HG03571 (cell line): Measurements from ENCODE around the gene ZNF189.
A peak's percentile ranks its signal among the peaks of the same experiment; 100 is the strongest.

Experiments used
- ATAC-seq: cut with Tn5 transposase; IDR thresholded peaks from one replicate; pipeline ENCODE4 v1.9.1; 2021; ENCODE audit not compliant: unreplicated experiment

Gene ZNF189

GRCh38 chr9:101448680-101449070 is 50.0 kb downstream of the ZNF189 start:
- ATAC-seq: no peak

GRCh38 chr9:101449071-101449721 is 50.5 kb downstream of the ZNF189 start:
- peak; percentile 97 for ATAC-seq

- no peak for ATAC-seq
Measured at GRCh38 chr9:101450931-101451330, 52.3 kb downstream of the ZNF189 start.

GRCh38 chr9:101451498-101451897 is 52.8 kb downstream of the ZNF189 start:
- no peak for ATAC-seq

- ATAC-seq: no peak
Measured at GRCh38 chr9:101453776-101454570, 55.3 kb downstream of the ZNF189 start.

- ATAC-seq: no peak
Measured at GRCh38 chr9:101455656-101456240, 57.1 kb downstream of the ZNF189 start.

GRCh38 chr9:101457003-101457402 is 58.4 kb downstream of the ZNF189 start:
- no peak for ATAC-seq

- peak; percentile 80 for ATAC-seq
Measured at GRCh38 chr9:101458963-101459631, 60.4 kb downstream of the ZNF189 start.
